Stimulated activated naive B cell treated with anti-CD40 and anti-IgM and Interleukin-4, amounts not matched to agents 10 μg/mL and 1 μg/mL and 100 μg/mL, for 72 hours (primary cell): ENCODE data around the gene CAPN11.

Source experiments
- ATAC-seq, 2 donors: fragments of 150-1000 bp; cut with Tn5 transposase; replicated peaks; 2 replicates each; pipeline ENCODE4 v1.10.0; 2021; ENCODE audit warnings: moderate library complexity in 1 of 2
- DNase-seq: peaks from one replicate; pipeline ENCODE4 v3.0.0; 2021
- H3K27ac Mint-ChIP-seq: one replicate; pipeline ENCODE4 v1.8.0; 2022; ENCODE audit warnings: mild to moderate bottlenecking, mixed read lengths
- H3K27me3 Mint-ChIP-seq, 2 donors: one replicate each; pipeline ENCODE4 v1.8.0; 2022; ENCODE audit warnings: mixed read lengths in 2 of 2
- H3K36me3 Mint-ChIP-seq, 2 donors: one replicate each; pipeline ENCODE4 v1.8.0; 2022; ENCODE audit warnings: mixed read lengths in 2 of 2, mild to moderate bottlenecking in 1 of 2
- H3K4me1 Mint-ChIP-seq, 2 donors: one replicate each; pipeline ENCODE4 v1.8.0; 2022; ENCODE audit warnings: mixed read lengths in 2 of 2, mild to moderate bottlenecking in 1 of 2
- H3K4me3 Mint-ChIP-seq, 2 donors: one replicate each; pipeline ENCODE4 v1.8.0; 2022; ENCODE audit warnings: mild to moderate bottlenecking in 2 of 2, mixed read lengths in 2 of 2, moderate library complexity in 1 of 2
- H3K9me3 Mint-ChIP-seq, 2 donors: one replicate each; pipeline ENCODE4 v1.8.0; 2022; ENCODE audit warnings: mixed read lengths in 2 of 2, mild to moderate bottlenecking in 1 of 2

CAPN11 gene

DNA sequence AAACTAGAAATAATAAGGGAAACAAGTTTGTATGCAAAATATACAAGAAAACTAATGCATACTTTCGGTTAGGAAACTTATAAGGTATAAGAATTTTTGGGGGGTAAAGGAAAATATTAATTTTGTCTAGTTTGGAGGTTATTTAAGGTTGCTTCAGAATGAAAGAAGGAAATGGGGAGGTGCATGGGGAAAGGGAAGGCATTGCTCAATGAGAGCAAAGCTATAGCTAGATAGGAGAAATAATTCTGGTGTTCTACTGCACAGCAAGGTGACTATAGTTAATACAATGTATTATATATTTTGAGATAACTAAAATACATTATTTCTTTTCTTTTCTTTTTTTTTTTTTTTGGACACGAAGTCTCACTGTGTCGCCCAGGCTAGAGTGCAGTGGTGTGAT, 52.7 kb downstream of the CAPN11 start:
- ATAC-seq: no peak
- DNase-seq: no peak
- Mint-ChIP-seq H3K9me3 (no peaks in the 10 kb centered on the region), H3K4me1 (peaks cover 0 to 2% of the 10 kb centered on the region in 2 donors), H3K4me3 (no peak overlapping the region), H3K36me3 (no peaks in the 10 kb centered on the region), H3K27me3 (peaks cover 6 to 8% of the 10 kb centered on the region in 2 donors), H3K27ac (no peak overlapping the region)

- DNase-seq (no peak), ATAC-seq (no peak)
- no peaks in the 10 kb centered on the region for H3K9me3 Mint-ChIP-seq
- H3K4me3 Mint-ChIP-seq: no peak overlapping the region
- H3K27me3 Mint-ChIP-seq: peaks cover 3 to 4% of the 10 kb centered on the region in 2 donors
- peaks cover 9 to 13% of the 10 kb centered on the region in 2 donors for H3K4me1 Mint-ChIP-seq
- no peak overlapping the region for H3K27ac Mint-ChIP-seq
- H3K36me3 Mint-ChIP-seq: no peaks in the 10 kb centered on the region
Measured at GRCh38 chr6:44214307-44214706, 55.7 kb downstream of the CAPN11 start.

DNA sequence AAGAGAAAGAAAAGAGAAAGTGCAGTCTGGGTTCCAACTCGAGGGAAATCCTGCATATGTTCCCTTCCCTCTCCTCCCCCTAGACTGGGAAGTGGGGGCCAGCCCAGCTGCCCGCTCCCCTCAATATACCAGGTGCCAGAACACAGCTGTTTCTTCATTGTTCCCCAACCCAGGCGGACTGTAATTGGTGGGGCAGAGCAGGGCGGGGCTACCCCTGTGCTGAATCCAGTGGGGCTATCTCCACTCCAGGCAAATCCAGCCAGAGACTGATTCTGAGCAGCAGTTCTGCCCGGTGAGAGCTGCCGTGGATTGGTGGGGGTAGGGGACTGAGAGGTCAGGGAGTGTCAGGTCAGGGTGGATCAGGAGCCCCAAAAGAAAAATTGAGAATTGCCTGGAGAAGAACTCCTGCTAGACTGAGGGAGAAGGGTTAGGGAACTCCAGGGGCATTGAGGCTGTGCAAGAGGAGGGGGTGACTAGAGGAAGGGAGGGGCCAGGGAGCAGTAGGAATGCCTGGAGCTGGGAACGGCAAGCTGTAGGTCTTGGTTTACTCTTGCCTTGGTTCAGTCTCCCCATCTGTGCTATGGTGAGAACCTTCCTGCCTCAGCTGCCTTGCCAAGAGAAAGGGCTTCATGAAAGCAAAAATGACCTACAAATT, 58.2 kb downstream of the CAPN11 start, which contains the start of gene MYMX:
MYMX (plus strand) TSS at position 250 of the 655 bp plus-strand sequence. CDS start 546 bp downstream, outside the sequence.
- H3K27ac Mint-ChIP-seq: no peak within 1 kb of the TSS
- no peak for ATAC-seq
- no peaks in the 10 kb centered on the region for H3K36me3 Mint-ChIP-seq
- H3K4me3 Mint-ChIP-seq: no peak within 1 kb of the TSS
- peaks cover 4 to 6% of the 10 kb centered on the region in 2 donors for H3K27me3 Mint-ChIP-seq
- no peak for DNase-seq
- H3K4me1 Mint-ChIP-seq: peaks cover 17 to 28% of the 10 kb centered on the region in 2 donors
- no peaks in the 10 kb centered on the region for H3K9me3 Mint-ChIP-seq

DNA sequence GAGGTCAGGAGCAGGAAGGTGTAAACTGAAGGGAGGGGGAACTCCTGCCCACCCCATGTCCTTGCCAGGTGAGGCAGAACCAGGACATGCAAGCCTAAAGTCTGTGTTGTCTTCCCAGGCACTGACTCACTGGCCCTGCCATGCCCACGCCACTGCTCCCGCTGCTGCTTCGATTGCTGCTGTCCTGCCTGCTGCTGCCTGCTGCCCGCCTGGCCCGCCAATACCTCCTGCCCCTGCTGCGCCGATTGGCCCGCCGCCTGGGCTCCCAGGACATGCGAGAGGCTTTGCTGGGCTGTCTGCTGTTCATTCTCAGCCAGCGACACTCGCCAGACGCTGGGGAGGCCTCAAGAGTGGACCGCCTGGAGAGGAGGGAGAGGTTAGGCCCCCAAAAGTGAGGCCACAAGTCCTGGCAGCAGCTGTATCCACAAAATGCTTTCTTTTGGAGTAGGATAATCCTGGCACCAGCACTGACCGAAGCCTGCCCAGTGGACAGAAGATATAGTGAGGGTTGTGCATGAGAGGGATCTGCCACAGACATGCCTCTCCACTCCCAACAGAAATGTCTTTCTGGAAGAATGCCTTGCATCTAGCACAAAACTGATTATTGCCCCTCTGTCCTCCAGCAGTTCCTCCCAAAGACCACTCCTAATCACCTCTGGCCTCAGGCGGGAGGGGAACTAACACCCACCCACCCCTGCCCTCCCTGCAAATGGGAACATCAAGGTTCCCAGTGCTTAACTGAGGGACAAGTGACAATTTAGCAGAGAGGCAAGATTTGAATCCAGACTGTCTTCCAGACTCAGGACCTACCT, 58.9 kb downstream of the CAPN11 start:
- peaks cover 4 to 6% of the 10 kb centered on the region in 2 donors for H3K27me3 Mint-ChIP-seq
- H3K4me1 Mint-ChIP-seq: peaks cover 23 to 35% of the 10 kb centered on the region in 2 donors
- DNase-seq (no peak), ATAC-seq (no peak)
- H3K4me3 Mint-ChIP-seq: no peak overlapping the region
- H3K9me3 Mint-ChIP-seq: no peaks in the 10 kb centered on the region
- no peaks in the 10 kb centered on the region for H3K36me3 Mint-ChIP-seq
- H3K27ac Mint-ChIP-seq: no peak overlapping the region

- DNase-seq (peak; percentile 28), ATAC-seq (peak; percentile 43 to 44)
- peak overlapping the region; percentile 78 to 82 for H3K4me3 Mint-ChIP-seq
- no peaks in the 10 kb centered on the region for H3K9me3 Mint-ChIP-seq
- peak overlapping the region; percentile 67 for H3K27ac Mint-ChIP-seq
- peaks cover 33 to 48% of the 10 kb centered on the region in 2 donors for H3K4me1 Mint-ChIP-seq
- no peaks in the 10 kb centered on the region for H3K36me3 Mint-ChIP-seq
- peaks cover under 1 to 6% of the 10 kb centered on the region in 2 donors for H3K27me3 Mint-ChIP-seq
Measured at GRCh38 chr6:44219053-44219814, 60.6 kb downstream of the CAPN11 start.

GRCh38 chr6:44219815-44220784, 61.5 kb downstream of the CAPN11 start:
- ATAC-seq: no peak

DNA sequence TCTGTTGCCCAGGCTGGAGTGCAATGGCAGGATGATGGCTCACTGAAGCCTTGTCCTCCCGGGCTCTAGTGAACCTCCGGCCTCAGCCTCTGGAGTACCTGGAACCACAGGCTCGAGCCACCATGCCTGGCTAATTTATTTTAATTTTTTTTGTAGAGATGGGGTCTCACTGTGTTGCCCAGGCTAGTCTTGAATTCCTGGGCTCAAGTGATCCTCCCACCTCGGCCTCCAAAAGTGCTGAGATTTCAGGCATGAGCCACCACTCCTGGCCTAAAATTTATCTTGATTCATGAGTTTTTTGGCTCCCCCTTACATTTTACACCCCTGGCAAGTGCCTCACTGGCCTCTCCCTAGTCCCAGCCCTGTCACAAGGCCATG, 62.3 kb downstream of the CAPN11 start:
- Mint-ChIP-seq H3K36me3 (no peaks in the 10 kb centered on the region), H3K4me1 (peaks cover 42 to 62% of the 10 kb centered on the region in 2 donors), H3K9me3 (no peaks in the 10 kb centered on the region), H3K27me3 (peaks cover 0 to 6% of the 10 kb centered on the region in 2 donors), H3K27ac (no peak overlapping the region), H3K4me3 (peak overlapping the region in 1 of 2 donors; percentile 7)
- no peak for DNase-seq
- no peak for ATAC-seq

More at GRCh38 chr6:44219815-44220784, 61.5 kb downstream of the CAPN11 start:
- peak overlapping the region; percentile 78 to 82 for H3K4me3 Mint-ChIP-seq
- DNase-seq: no peak
- H3K9me3 Mint-ChIP-seq: no peaks in the 10 kb centered on the region
- H3K27ac Mint-ChIP-seq: peak overlapping the region; percentile 25
- peaks cover 0 to 6% of the 10 kb centered on the region in 2 donors for H3K27me3 Mint-ChIP-seq
- no peaks in the 10 kb centered on the region for H3K36me3 Mint-ChIP-seq
- peaks cover 39 to 56% of the 10 kb centered on the region in 2 donors for H3K4me1 Mint-ChIP-seq

DNA sequence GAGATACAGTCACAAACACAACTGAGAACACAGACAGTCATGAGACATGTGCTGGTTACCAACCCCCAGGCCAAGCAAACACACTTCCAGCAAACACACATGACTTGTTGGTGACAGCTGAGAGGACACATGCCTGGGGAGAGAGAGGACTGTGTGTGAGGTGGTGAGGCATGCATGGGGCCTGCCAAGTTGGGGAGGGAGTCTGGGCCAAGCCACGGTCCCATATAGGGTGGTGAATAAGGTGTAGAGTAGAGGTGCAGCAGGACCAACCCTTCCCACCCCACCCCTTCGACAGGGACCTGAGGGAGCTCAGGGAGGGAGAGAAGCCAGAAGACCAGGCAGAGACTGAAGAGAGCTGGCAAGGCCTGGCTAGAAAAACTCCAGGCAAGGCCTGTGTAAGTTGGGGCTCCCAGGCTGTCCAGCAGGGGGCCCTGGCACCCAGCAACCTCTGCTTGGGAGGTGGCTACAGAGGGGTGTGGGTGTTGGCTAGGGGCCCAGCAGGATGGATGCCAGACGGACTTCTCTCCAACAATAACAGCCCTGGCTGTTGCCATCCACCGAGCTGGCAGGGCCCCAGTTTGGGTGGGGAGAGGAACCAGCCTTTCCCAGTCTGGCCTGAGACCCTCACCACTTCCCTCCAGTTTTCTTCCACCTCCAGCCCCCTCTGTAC, 62.8 kb downstream of the CAPN11 start:
- H3K27ac Mint-ChIP-seq: no peak overlapping the region
- H3K4me1 Mint-ChIP-seq: peaks cover 46 to 68% of the 10 kb centered on the region in 2 donors
- peaks cover 0 to 6% of the 10 kb centered on the region in 2 donors for H3K27me3 Mint-ChIP-seq
- ATAC-seq (peak; percentile 67), DNase-seq (peak; percentile 59)
- H3K4me3 Mint-ChIP-seq: peak overlapping the region in 1 of 2 donors; percentile 7
- H3K9me3 Mint-ChIP-seq: no peaks in the 10 kb centered on the region
- peaks cover 0 to 4% of the 10 kb centered on the region in 2 donors for H3K36me3 Mint-ChIP-seq

DNA sequence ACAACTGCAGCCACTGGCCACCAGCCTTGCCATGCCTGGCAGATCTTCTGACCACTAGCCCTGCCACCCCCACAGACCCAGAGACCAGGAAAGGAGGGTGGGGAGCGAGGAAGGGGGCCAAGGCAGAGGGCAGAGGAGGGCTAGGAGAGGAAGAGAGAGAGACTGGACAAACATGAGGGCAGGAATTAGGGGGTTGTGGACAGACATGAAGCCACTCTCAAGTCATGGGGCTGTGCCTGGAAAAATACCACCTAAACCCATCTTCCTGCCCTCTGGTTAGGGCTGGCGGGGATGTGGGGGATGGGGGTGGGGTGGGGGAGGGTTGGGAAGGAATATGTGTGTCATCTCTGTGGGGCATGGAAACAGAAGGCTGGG, 63.3 kb downstream of the CAPN11 start:
- Mint-ChIP-seq H3K36me3 (peaks cover 0 to 4% of the 10 kb centered on the region in 2 donors), H3K4me1 (peaks cover 46 to 73% of the 10 kb centered on the region in 2 donors), H3K4me3 (no peak overlapping the region), H3K9me3 (no peaks in the 10 kb centered on the region), H3K27me3 (peaks cover 0 to 6% of the 10 kb centered on the region in 2 donors), H3K27ac (no peak overlapping the region)
- no peak for DNase-seq
- ATAC-seq: no peak

- Mint-ChIP-seq H3K27me3 (peaks cover 0 to 6% of the 10 kb centered on the region in 2 donors), H3K27ac (peak overlapping the region; percentile 72), H3K9me3 (no peaks in the 10 kb centered on the region), H3K36me3 (peaks cover 0 to 4% of the 10 kb centered on the region in 2 donors), H3K4me1 (peaks cover 46 to 73% of the 10 kb centered on the region in 2 donors), H3K4me3 (peak overlapping the region; percentile 81 to 84)
- ATAC-seq (no peak), DNase-seq (no peak)
Measured at GRCh38 chr6:44222486-44223318, 64.1 kb downstream of the CAPN11 start.

DNA sequence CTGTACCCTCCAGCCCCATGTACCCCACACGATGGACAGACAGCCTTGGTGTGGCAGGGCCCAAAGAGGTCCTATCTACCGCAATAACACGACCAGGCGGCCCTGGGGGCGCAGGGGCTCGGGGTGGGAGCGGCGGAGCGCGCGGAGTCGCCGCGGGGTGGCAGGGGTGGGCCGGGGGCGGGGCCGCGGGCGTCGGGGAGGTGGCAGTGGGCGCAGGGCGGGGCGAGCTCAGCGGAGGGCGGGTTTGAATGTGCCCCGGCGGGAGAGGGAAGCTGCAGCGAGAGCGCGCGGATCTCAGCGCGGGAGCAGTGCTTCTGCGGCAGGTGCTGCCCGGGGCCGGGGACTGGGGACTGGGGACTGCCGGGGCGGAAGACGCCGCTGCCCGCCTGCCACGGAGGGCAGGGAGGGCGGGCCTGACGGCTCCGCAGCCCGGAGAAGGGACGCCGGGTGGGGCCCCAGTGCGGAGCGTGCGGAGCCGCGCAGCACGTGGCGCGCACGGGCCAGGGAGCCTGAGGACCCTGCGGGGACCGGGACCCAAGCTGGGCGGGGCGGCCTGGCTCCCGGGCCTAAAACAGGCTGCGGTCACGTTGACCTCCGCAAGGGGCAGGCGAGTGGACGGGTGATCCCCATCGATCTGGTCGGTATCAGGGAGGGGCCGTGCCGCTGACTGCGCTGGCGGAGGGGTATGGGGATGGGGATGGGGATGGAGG, 64.9 kb downstream of the CAPN11 start, which contains the start of gene SLC29A1:
SLC29A1 (plus strand) TSS at position 277 of the 710 bp plus-strand sequence. CDS start 3,719 bp downstream, outside the sequence.
- peak; percentile 72 to 75 for ATAC-seq
- peaks cover 0 to 10% of the 10 kb centered on the region in 2 donors for H3K36me3 Mint-ChIP-seq
- no peaks in the 10 kb centered on the region for H3K9me3 Mint-ChIP-seq
- H3K4me3 Mint-ChIP-seq: peak within 1 kb of the TSS; percentile 81 to 84
- H3K4me1 Mint-ChIP-seq: peaks cover 43 to 69% of the 10 kb centered on the region in 2 donors
- H3K27ac Mint-ChIP-seq: peak within 1 kb of the TSS; percentile 72
- peaks cover 0 to 6% of the 10 kb centered on the region in 2 donors for H3K27me3 Mint-ChIP-seq
- peak; percentile 66 for DNase-seq
